ENCODE results near the gene C4orf50.

GRCh38 chr4:5893591-5893990 lies 124.6 kb downstream of the C4orf50 start:
- no peak for TF ChIP-seq EP300 (IDR thresholded peaks at IDR 0.05)
- TF ChIP-seq CTCF (IDR thresholded peaks at IDR 0.05), result no peak
- no peak for TF ChIP-seq POLR2A (IDR thresholded peaks at IDR 0.05)
- no peak for TF ChIP-seq POLR2AphosphoS5 (IDR thresholded peaks at IDR 0.05)

Measured in suprapubic skin (tissue), 4 donors.